HEK293 (cell line): ENCODE measurements around the gene TRIM46.

Source experiments
- CTCF ChIA-PET: fragments of 350-600 bp; formaldehyde crosslinking; extraction: SDS; loops from one replicate; lab custom pipeline; 2021; ENCODE audit warnings: antibody characterized with exemption; lab: Yijun Ruan, JAX
- POLR2A ChIA-PET: fragments of 300-600 bp; formaldehyde crosslinking; extraction: SDS; loops from one replicate; lab custom pipeline; 2020; ENCODE audit warnings: antibody characterized with exemption, inconsistent platforms; lab: Yijun Ruan, JAX
- H3K27ac ChIP-seq: fragments of 200-500 bp; sonication (Bioruptor generic); 2 replicates; pipeline ENCODE4 v1.5.1; 2014; ENCODE audit warnings: low read depth, low read length, control low read depth, inconsistent platforms; ENCODE audit errors: extremely low read depth
- H3K36me3 ChIP-seq, 2 experiments: fragments of 200-500 bp in 1 of 2; sonication (Bioruptor generic) in 1 of 2; 1 replicate in 1 of 2; 2 replicates in 1 of 2; pipeline ENCODE4 v1.5.1; 2014 to 2017; ENCODE audit warnings: inconsistent platforms in 2 of 2, low read length in 2 of 2; ENCODE audit not compliant: control insufficient read depth in 2 of 2, insufficient read depth in 1 of 2
- H3K4me1 ChIP-seq: fragments of 200-500 bp; sonication (Bioruptor generic); 2 replicates; pipeline ENCODE4 v1.5.1; 2014; ENCODE audit warnings: mild to moderate bottlenecking, low read length, inconsistent platforms; ENCODE audit not compliant: control insufficient read depth, insufficient read depth
- H3K4me3 ChIP-seq: 2 replicates; pipeline ENCODE4 v1.5.1; 2011; ENCODE audit warnings: low read depth, mild to moderate bottlenecking, control low read depth, low read length, moderate library complexity
- H3K9me3 ChIP-seq: fragments of 200-500 bp; sonication (Bioruptor generic); 2 replicates; pipeline ENCODE4 v1.5.1; 2014; ENCODE audit warnings: low read depth, low read length, inconsistent platforms; ENCODE audit not compliant: control insufficient read depth, insufficient read depth
- AEBP2 ChIP-seq: fragments of 450-650 bp; formaldehyde crosslinking; IDR thresholded peaks from 2 replicates; pipeline ENCODE4 v1.5.1; 2016; ENCODE audit warnings: missing biosample characterization, missing genetic modification characterization, borderline replicate concordance
- HIC1 ChIP-seq: fragments of 450-650 bp; formaldehyde crosslinking; IDR thresholded peaks from 2 replicates; pipeline ENCODE4 v1.5.1; 2016; ENCODE audit warnings: missing biosample characterization, missing genetic modification characterization
- MEIS1 ChIP-seq: sonication (generic); formaldehyde crosslinking; IDR thresholded peaks from 2 replicates; pipeline ENCODE4 v1.8.1; 2022; ENCODE audit warnings: missing genetic modification reagents, mild to moderate bottlenecking, borderline replicate concordance
- PRDM10 ChIP-seq: fragments of 450-650 bp; formaldehyde crosslinking; IDR thresholded peaks from 2 replicates; pipeline ENCODE4 v1.5.1; 2016; ENCODE audit warnings: missing biosample characterization, missing genetic modification characterization
- ZBTB48 ChIP-seq: fragments of 450-650 bp; formaldehyde crosslinking; IDR thresholded peaks from 2 replicates; pipeline ENCODE4 v1.5.1; 2016; ENCODE audit warnings: missing biosample characterization, missing genetic modification characterization
- ZBTB8A ChIP-seq: fragments of 450-650 bp; formaldehyde crosslinking; IDR thresholded peaks from 2 replicates; pipeline ENCODE4 v1.5.1; 2016; ENCODE audit warnings: missing biosample characterization, missing genetic modification characterization
- ZNF138 ChIP-seq: fragments of 450-650 bp; formaldehyde crosslinking; IDR thresholded peaks from 2 replicates; pipeline ENCODE4 v1.5.1; 2016; ENCODE audit warnings: missing biosample characterization, missing genetic modification characterization, borderline replicate concordance
- ZNF18 ChIP-seq: fragments of 450-650 bp; formaldehyde crosslinking; IDR thresholded peaks from 2 replicates; pipeline ENCODE4 v1.5.1; 2016; ENCODE audit warnings: missing biosample characterization, missing genetic modification characterization
- ZNF211 ChIP-seq: fragments of 450-650 bp; formaldehyde crosslinking; IDR thresholded peaks from 2 replicates; pipeline ENCODE4 v1.5.1; 2016; ENCODE audit warnings: low read depth, missing biosample characterization, missing genetic modification characterization
- ZNF23 ChIP-seq: fragments of 450-650 bp; formaldehyde crosslinking; IDR thresholded peaks from 2 replicates; pipeline ENCODE4 v1.5.1; 2016; ENCODE audit warnings: missing biosample characterization, missing genetic modification characterization, borderline replicate concordance
- ZNF350 ChIP-seq: fragments of 450-650 bp; formaldehyde crosslinking; IDR thresholded peaks from 2 replicates; pipeline ENCODE4 v1.5.0; 2017; ENCODE audit warnings: missing biosample characterization, mild to moderate bottlenecking, missing genetic modification characterization
- ZNF37A ChIP-seq: fragments of 450-650 bp; IDR thresholded peaks from 2 replicates; pipeline ENCODE4 v1.5.1; 2018; ENCODE audit warnings: missing biosample characterization, missing genetic modification characterization
- ZNF513 ChIP-seq: fragments of 450-650 bp; IDR thresholded peaks from 2 replicates; pipeline ENCODE4 v1.5.1; 2018; ENCODE audit warnings: missing biosample characterization, missing genetic modification characterization
- ZNF548 ChIP-seq: fragments of 450-650 bp; formaldehyde crosslinking; IDR thresholded peaks from 2 replicates; pipeline ENCODE4 v1.5.1; 2016; ENCODE audit warnings: missing biosample characterization, missing genetic modification characterization
- ZNF555 ChIP-seq: fragments of 450-650 bp; formaldehyde crosslinking; conservative IDR thresholded peaks from 2 replicates; pipeline ENCODE4 v1.5.1; 2017; ENCODE audit warnings: missing biosample characterization, mild to moderate bottlenecking, missing genetic modification characterization, inconsistent platforms
- ZNF658 ChIP-seq: fragments of 450-650 bp; formaldehyde crosslinking; IDR thresholded peaks from 2 replicates; pipeline ENCODE4; 2016; ENCODE audit warnings: missing biosample characterization, missing genetic modification characterization
- ZNF701 ChIP-seq: fragments of 450-650 bp; formaldehyde crosslinking; IDR thresholded peaks from 2 replicates; pipeline ENCODE4 v1.5.1; 2016; ENCODE audit warnings: missing biosample characterization, missing genetic modification characterization
- ZNF843 ChIP-seq: fragments of 450-650 bp; formaldehyde crosslinking; IDR thresholded peaks from 2 replicates; pipeline ENCODE4 v1.5.1; 2016; ENCODE audit warnings: missing biosample characterization, missing genetic modification characterization
- ZSCAN16 ChIP-seq: fragments of 450-650 bp; formaldehyde crosslinking; IDR thresholded peaks from 2 replicates; pipeline ENCODE4 v1.5.1; 2016; ENCODE audit warnings: missing biosample characterization, missing genetic modification characterization
- ZSCAN30 ChIP-seq: fragments of 450-650 bp; IDR thresholded peaks from 2 replicates; pipeline ENCODE4 v1.5.1; 2018; ENCODE audit warnings: missing biosample characterization, mild to moderate bottlenecking, missing genetic modification characterization, moderate library complexity
- ZXDB ChIP-seq: fragments of 450-650 bp; formaldehyde crosslinking; IDR thresholded peaks from 2 replicates; pipeline ENCODE4 v1.5.1; 2016; ENCODE audit warnings: missing biosample characterization, missing genetic modification characterization

The TRIM46 gene

GRCh38 chr1:155184835-155185782 is 11.5 kb downstream of the TRIM46 start (continued):
- TF ChIP-seq ZNF18 (tag by site-specific recombination), result no peak
- TF ChIP-seq ZNF555 (tag by site-specific recombination), result no peak
- TF ChIP-seq ZNF843, result no peak
- TF ChIP-seq ZXDB (tag by site-specific recombination), result no peak
- TF ChIP-seq ZNF37A (tag by site-specific recombination), result no peak
- no peak for TF ChIP-seq ZNF701 (tag by site-specific recombination)
- no peak for TF ChIP-seq PRDM10 (tag by site-specific recombination)
- no peak for TF ChIP-seq MEIS1 (CRISPR knock-in tag)
- no peak for TF ChIP-seq ZNF350 (tag by site-specific recombination)
- TF ChIP-seq AEBP2 (tag by site-specific recombination), result no peak

- Histone ChIP-seq H3K4me3 (no peak overlapping the region), H3K36me3 (no peaks in the 10 kb centered on the region), H3K9me3 (no peaks in the 10 kb centered on the region), H3K27ac (no peak overlapping the region), H3K4me1 (no peaks in the 10 kb centered on the region)
- POLR2A ChIA-PET, result no interaction called here
- CTCF ChIA-PET, result interaction anchor here (1.0 to 4.4 kb wide), 3 partner anchors 8 to 21 kb away, joined by 4 to 15 read pairs (median 4); partner anchors contain the start of gene KRTCAP2
- no peak for TF ChIP-seq ZNF701 (tag by site-specific recombination)
- TF ChIP-seq PRDM10 (tag by site-specific recombination), result no peak
- no peak for TF ChIP-seq ZNF548
- TF ChIP-seq ZSCAN16, result no peak
- no peak for TF ChIP-seq HIC1
- TF ChIP-seq ZNF138 (tag by site-specific recombination), result no peak
- TF ChIP-seq ZBTB48 (tag by site-specific recombination), result no peak
- no peak for TF ChIP-seq ZNF658 (tag by site-specific recombination)
- no peak for TF ChIP-seq ZNF513 (tag by site-specific recombination)
- no peak for TF ChIP-seq ZSCAN30 (tag by site-specific recombination)
- TF ChIP-seq ZNF211 (tag by site-specific recombination), result no peak
- no peak for TF ChIP-seq ZNF23
- TF ChIP-seq ZBTB8A (tag by site-specific recombination), result no peak
Observed at GRCh38 chr1:155185783-155186066, 12.1 kb downstream of the TRIM46 start.
